Endothelial cell of umbilical vein (primary cell): Measurements from ENCODE around the gene SYNE1. TPM values are rescaled to one million over a fixed set of nuclear protein-coding genes. Genes with fewer than 3 reads are reported as not detected.

Experiments used
- BruUV-seq: library from RNA; stranded (reverse); fragments of 400-500 nt; replicated peaks from 2 replicates; lab custom pipeline; 2021; lab: Mats Ljungman, UMichigan
- CTCF ChIA-PET: fragments of 300-600, 350-600 bp; sonication (Branson Sonifier 250); formaldehyde crosslinking; loops from one replicate; lab custom pipeline; 2021; ENCODE audit warnings: antibody characterized with exemption, inconsistent platforms; lab: Charles Lee
- POLR2A ChIA-PET: fragments of 300-600, 350-600 bp; sonication (Branson Sonifier 250); formaldehyde crosslinking; loops from one replicate; lab custom pipeline; 2021; ENCODE audit warnings: antibody characterized with exemption, inconsistent platforms; lab: Charles Lee
- DNase-seq: peaks from one replicate; pipeline ENCODE4 v3.0.0-alpha.2; 2011; ENCODE audit warnings: low read depth, low spot score
- FAIRE-seq: peaks from 2 replicates; lab custom pipeline; 2011; peaks lifted over from hg19 to GRCh38; lab: Jason Lieb, UNC
- H2AFZ ChIP-seq: 2 replicates; pipeline ENCODE4 v1.6.0; 2012; ENCODE audit warnings: low read depth, low read length, control low read depth, inconsistent platforms
- H3K27ac ChIP-seq: 2 replicates; pipeline ENCODE4 v1.5.1; 2011; ENCODE audit warnings: low read depth, mild to moderate bottlenecking, control low read depth, low read length, moderate library complexity; ENCODE audit not compliant: insufficient read depth
- H3K27me3 ChIP-seq, 2 experiments: 2 replicates each; pipeline versions ENCODE4 v1.6.0 to v1.6.1; 2011; ENCODE audit warnings: low read length in 2 of 2, mixed read lengths in 1 of 2; ENCODE audit not compliant: control insufficient read depth in 2 of 2, insufficient read depth in 2 of 2
- H3K36me3 ChIP-seq, 2 experiments: 2 replicates in 1 of 2; 3 replicates in 1 of 2; pipeline ENCODE4 v1.5.1; 2011; ENCODE audit warnings: low read length in 2 of 2, mild to moderate bottlenecking in 1 of 2, moderate library complexity in 1 of 2; ENCODE audit not compliant: control insufficient read depth in 2 of 2, insufficient read depth in 2 of 2; ENCODE audit errors: extremely low read depth in 1 of 2
- H3K4me1 ChIP-seq: 3 replicates; pipeline ENCODE4 v1.5.1; 2011; ENCODE audit warnings: mild to moderate bottlenecking, low read length; ENCODE audit not compliant: control insufficient read depth, insufficient read depth; ENCODE audit errors: extremely low read depth
- H3K4me2 ChIP-seq: 2 replicates; pipeline ENCODE4 v1.6.1; 2011; ENCODE audit warnings: low read length, control low read depth, mixed read lengths; ENCODE audit not compliant: insufficient read depth
- H3K4me3 ChIP-seq, 3 experiments: fragments of 200-600 bp in 1 of 3; sonication (generic), shearing (Covaris generic) in 1 of 3; replicated peaks in 1 of 3; 2 replicates each; pipeline ENCODE4 v1.5.1; 2011 to 2016; ENCODE audit warnings: control low read depth in 3 of 3, low read length in 3 of 3, mild to moderate bottlenecking in 2 of 3, inconsistent platforms in 1 of 3, low read depth in 1 of 3, moderate library complexity in 1 of 3; ENCODE audit not compliant: insufficient read depth in 1 of 3
- H3K79me2 ChIP-seq: 2 replicates; pipeline ENCODE4 v1.6.0; 2012; ENCODE audit warnings: low read length, inconsistent platforms; ENCODE audit not compliant: control insufficient read depth, insufficient read depth
- H3K9ac ChIP-seq: replicated peaks from 2 replicates; pipeline ENCODE3; 2011; ENCODE audit warnings: low read length, control low read depth; ENCODE audit not compliant: insufficient read depth; ENCODE audit errors: extremely low read depth
- H3K9me1 ChIP-seq: replicated peaks from 3 replicates; pipeline ENCODE4 v1.6.0; 2011; ENCODE audit warnings: mild to moderate bottlenecking, low read length; ENCODE audit not compliant: control insufficient read depth, insufficient read depth; ENCODE audit errors: extremely low read depth
- H3K9me3 ChIP-seq: replicated peaks from 2 replicates; pipeline ENCODE4 v1.5.1; 2012; ENCODE audit warnings: low read length, inconsistent platforms; ENCODE audit not compliant: control insufficient read depth, insufficient read depth
- H4K20me1 ChIP-seq: replicated peaks from 2 replicates; pipeline ENCODE3; 2011; ENCODE audit warnings: mild to moderate bottlenecking, low read length; ENCODE audit not compliant: control insufficient read depth, insufficient read depth; ENCODE audit errors: extremely low read depth
- CTCF ChIP-seq, 2 donors: IDR thresholded peaks; 1 replicate in 1 of 2; 2 replicates in 1 of 2; pipeline ENCODE4 v1.5.1; 2011; ENCODE audit warnings: low read length in 2 of 2, mild to moderate bottlenecking in 2 of 2, moderate library complexity in 2 of 2, control low read depth in 1 of 2, inconsistent platforms in 1 of 2, low read depth in 1 of 2; ENCODE audit not compliant: insufficient read depth in 1 of 2; ENCODE audit errors: extremely low read depth in 1 of 2
- EZH2 ChIP-seq: IDR thresholded peaks from 2 replicates; pipeline ENCODE4 v1.6.1; 2012; ENCODE audit warnings: borderline replicate concordance, low read depth, mild to moderate bottlenecking, moderate library complexity, low read length, inconsistent platforms; ENCODE audit not compliant: severe bottlenecking
- FOS ChIP-seq: IDR thresholded peaks from 2 replicates; pipeline ENCODE4 v1.6.1; 2011; ENCODE audit warnings: mild to moderate bottlenecking, low read length, moderate library complexity, borderline replicate concordance; ENCODE audit not compliant: insufficient read depth
- GATA2 ChIP-seq: IDR thresholded peaks from 2 replicates; pipeline ENCODE4 v1.7.0; 2011; ENCODE audit warnings: low read depth, mild to moderate bottlenecking, moderate library complexity, mixed read lengths, low read length; ENCODE audit not compliant: insufficient read length, insufficient read depth
- JUN ChIP-seq: IDR thresholded peaks from 2 replicates; pipeline ENCODE4 v1.6.1; 2011; ENCODE audit warnings: borderline replicate concordance, low read depth; ENCODE audit not compliant: insufficient read length, insufficient read depth
- MAX ChIP-seq: IDR thresholded peaks from 2 replicates; pipeline ENCODE4 v1.6.1; 2011; ENCODE audit not compliant: insufficient read depth, insufficient read length
- MYC ChIP-seq: IDR thresholded peaks from one replicate; pipeline ENCODE4 v1.6.1; 2011; ENCODE audit warnings: mild to moderate bottlenecking, low read depth, low read length
- POLR2A ChIP-seq: IDR thresholded peaks from 2 replicates; pipeline ENCODE4 v1.6.1; 2012; ENCODE audit warnings: low read depth, mild to moderate bottlenecking, control low read depth, low read length
- POLR2AphosphoS5 ChIP-seq: IDR thresholded peaks from 2 replicates; pipeline ENCODE4 v1.6.1; 2012; ENCODE audit warnings: low read depth, mild to moderate bottlenecking, control low read depth, low read length, moderate library complexity; ENCODE audit not compliant: insufficient read depth
- dilution Hi-C: fragments of 300-500 bp; cut with MboI; formaldehyde crosslinking; loops from one replicate; pipeline ENCODE4 v1.15.0; 2019; ENCODE audit warnings: low sequenced_read_pairs; ENCODE audit not compliant: extremely low pct_ligation_motif_present
- intact Hi-C: fragments of 100-400 bp; cut with micrococcal nuclease; formaldehyde crosslinking; loops from one replicate; pipeline ENCODE4 v1.10.0; 2022
- polyA plus RNA-seq, 4 experiments: library from polyadenylated mRNA; depleted of rRNA in 3 of 4; stranded (reverse) in 3 of 4; unstranded in 1 of 4; fragments of >200 nt; gene quantifications; 2 replicates each; pipeline versions ENCODE4 v1.2.1 to v1.2.3, GENCODE V29; 2011 to 2012; ENCODE audit warnings: missing spikeins in 1 of 4
- total RNA-seq: library from RNA; stranded (reverse); gene quantifications from 2 replicates; pipeline ENCODE4 v1.2.3, GENCODE V29; 2021

Gene SYNE1
- total and polyA plus RNA-seq, 2 donors (not counting 3 experiments of a cell fraction or from before 2014, with no cell fraction given), result 26.5 to 52.3 TPM

- H3K9ac ChIP-seq, result no peak overlapping the region
- H3K4me1 ChIP-seq, result no peaks in the 10 kb centered on the region
- BruUV-seq, result no TSS peak
- H4K20me1 ChIP-seq, result no peaks in the 10 kb centered on the region
- dilution Hi-C loops (no loop called here), intact Hi-C loops (no loop called here)
- no peaks in the 10 kb centered on the region for H3K27me3 ChIP-seq
- H3K27ac ChIP-seq, result no peak overlapping the region
- no peak overlapping the region for H3K4me3 ChIP-seq
- FAIRE-seq (no peak), DNase-seq (no peak)
- H3K9me1 ChIP-seq, result no peaks in the 10 kb centered on the region
- TF ChIP-seq EZH2, result no peak
- no peak for TF ChIP-seq MAX
- TF ChIP-seq CTCF (IDR thresholded peaks at IDR 0.05; ENCODE audit: extremely low read depth in 1 of 2, insufficient read depth in 1 of 2, low read depth in 1 of 2, low read length in 2 of 2), result no peak
- no peak for TF ChIP-seq FOS
- TF ChIP-seq POLR2A, result no peak
- no peak for TF ChIP-seq MYC
- TF ChIP-seq GATA2, result no peak
- TF ChIP-seq POLR2AphosphoS5, result no peak
- no peak for TF ChIP-seq JUN
- H3K9me3 ChIP-seq, result no peaks in the 10 kb centered on the region
- no peak overlapping the region for H3K4me2 ChIP-seq
- POLR2A ChIA-PET, result no interaction called here
- H3K36me3 ChIP-seq, result no peaks in the 10 kb centered on the region
- CTCF ChIA-PET, result interaction anchor here (0.9 to 3.1 kb wide), 8 partner anchors 13 to 391 kb away, joined by 3 to 14 read pairs (median 8); no protein-coding TSS in a partner anchor
- no peaks in the 10 kb centered on the region for H3K79me2 ChIP-seq
- H2AFZ ChIP-seq, result no peak overlapping the region
Observed at GRCh38 chr6:152557502-152557901, 79.7 kb downstream of the SYNE1 start.
